ENCODE results near the gene FHIT. TPM values are rescaled to one million over a fixed set of nuclear protein-coding genes. Genes with fewer than 3 reads are reported as not detected.

FHIT gene
- total and polyA plus RNA-seq, 2 of the 4 experiments (the other 2 are of a cell fraction), result 0.07 TPM; not detected in 1

- DNase-seq (no peak), ATAC-seq (ENCODE audit: low read depth) (no peak)
- Histone ChIP-seq H3K9ac (ENCODE audit: low read depth, low read length) (no peak overlapping the region), H2BK120ac (ENCODE audit: low read depth, low read length) (no peak overlapping the region), H3K18ac (ENCODE audit: low read depth, low read length) (no peak overlapping the region), H3K56ac (ENCODE audit: extremely low read depth, insufficient read depth, low read length) (no peak overlapping the region), H2AK5ac (ENCODE audit: low read depth, low read length) (no peak overlapping the region), H4K91ac (ENCODE audit: insufficient read depth, low read depth, low read length) (no peak overlapping the region), H2BK15ac (ENCODE audit: low read depth, low read length) (no peak overlapping the region), H3K9me3 (ENCODE audit: control insufficient read depth, insufficient read depth, low read length) (no peaks in the 10 kb centered on the region), H3K4me1 (ENCODE audit: control insufficient read depth, insufficient read depth, low read length) (no peaks in the 10 kb centered on the region), H3K27me3 (ENCODE audit: control insufficient read depth, insufficient read depth, low read length) (no peaks in the 10 kb centered on the region), H3K14ac (replicated peaks; ENCODE audit: low read depth, low read length) (no peak overlapping the region), H3K23ac (ENCODE audit: low read depth, low read length) (no peak overlapping the region), H2AFZ (replicated peaks; ENCODE audit: low read length, poor library complexity) (no peak overlapping the region), H4K20me1 (ENCODE audit: insufficient read depth, low read length) (no peaks in the 10 kb centered on the region), H3K4me3 (ENCODE audit: insufficient read depth, low read depth, low read length) (no peak overlapping the region), H4K5ac (ENCODE audit: low read depth, low read length) (no peak overlapping the region), H3K4ac (ENCODE audit: low read depth, low read length) (no peak overlapping the region), H2BK20ac (ENCODE audit: low read depth, low read length) (no peak overlapping the region), H2AK9ac (replicated peaks; ENCODE audit: low read depth, low read length, poor library complexity) (no peak overlapping the region), H3K9me1 (ENCODE audit: insufficient read depth, low read length) (no peaks in the 10 kb centered on the region), H2BK5ac (ENCODE audit: low read depth, low read length, poor library complexity, severe bottlenecking) (no peak overlapping the region), H4K8ac (ENCODE audit: low read depth in 2 of 2, low read length in 2 of 2) (no peak overlapping the region), H3K79me1 (ENCODE audit: low read depth in 1 of 2, low read length in 2 of 2) (no peaks in the 10 kb centered on the region), H3K4me2 (ENCODE audit: low read depth, low read length) (no peak overlapping the region), H3K27ac (ENCODE audit: insufficient read depth, low read length) (no peak overlapping the region), H3K36me3 (ENCODE audit: control insufficient read depth, insufficient read depth, low read length) (no peaks in the 10 kb centered on the region)
- in situ Hi-C loops (cut with MboI; ENCODE audit: low sequenced_read_pairs), result no loop called here
- dilution Hi-C loops (cut with HindIII; ENCODE audit: low sequenced_read_pairs, unreplicated experiment), result no loop called here
- no TSS peak for BruUV-seq (replicated peaks)
- CTCF ChIA-PET, result no interaction called here
- no CpG with 5 or more reads among the region's 2 CpGs for WGBS, 2 experiments (ENCODE audit: extremely low coverage in 2 of 2, insufficient read length in 1 of 2)
- TF ChIP-seq BHLHE40 (IDR thresholded peaks at IDR 0.05; ENCODE audit: low read depth, low read length) (no peak), FOS (IDR thresholded peaks at IDR 0.05; ENCODE audit: low read depth, low read length) (no peak), MAFK (IDR thresholded peaks at IDR 0.05; ENCODE audit: low read depth, low read length) (no peak), CTCF (conservative IDR thresholded peaks at IDR 0.05; ENCODE audit: low read depth, low read length) (no peak), CHD1 (IDR thresholded peaks at IDR 0.05; ENCODE audit: low read depth, low read length) (no peak), RFX5 (IDR thresholded peaks at IDR 0.05; ENCODE audit: low read depth, low read length) (no peak), RCOR1 (IDR thresholded peaks at IDR 0.05; ENCODE audit: insufficient replicate concordance, low read length) (no peak), POLR2A (IDR thresholded peaks at IDR 0.05; ENCODE audit: low read depth, low read length) (no peak), ELK1 (IDR thresholded peaks at IDR 0.05; ENCODE audit: borderline replicate concordance, low read depth, low read length) (no peak), USF2 (IDR thresholded peaks at IDR 0.05; ENCODE audit: low read depth, low read length) (no peak), CEBPB (IDR thresholded peaks at IDR 0.05; ENCODE audit: low read depth, low read length) (no peak), NFE2L2 (IDR thresholded peaks at IDR 0.05; ENCODE audit: low read depth, low read length) (no peak), MAZ (IDR thresholded peaks at IDR 0.05; ENCODE audit: borderline replicate concordance, low read depth, low read length) (no peak), SMC3 (IDR thresholded peaks at IDR 0.05; ENCODE audit: low read depth, low read length) (no peak), MXI1 (IDR thresholded peaks at IDR 0.05; ENCODE audit: borderline replicate concordance, low read depth, low read length) (no peak), RAD21 (IDR thresholded peaks at IDR 0.05; ENCODE audit: low read length) (no peak)
- intact Hi-C loops (cut with micrococcal nuclease), result no loop called here
- POLR2A ChIA-PET (ENCODE audit: unreplicated experiment), result no interaction called here
Observed at GRCh38 chr3:60216462-60217075, 1034.7 kb downstream of the FHIT start.
